IPS-NIHi7 (cell line): ENCODE measurements around the gene ZFYVE28.

Experiments
- DNase-seq: peaks from one replicate; pipeline ENCODE4 v3.0.0; 2012; ENCODE audit warnings: mixed read lengths; ENCODE audit errors: extremely low spot score

The ZFYVE28 gene

GRCh38 chr4:2411786-2412510, 6.5 kb downstream of the ZFYVE28 start:
- DNase-seq, result no peak

GRCh38 chr4:2409381-2409783, 9.1 kb downstream of the ZFYVE28 start:
- no peak for DNase-seq

- DNase-seq, result no peak
Measured at GRCh38 chr4:2408976-2409375, 9.5 kb downstream of the ZFYVE28 start.

GRCh38 chr4:2408401-2408958, 10.0 kb downstream of the ZFYVE28 start:
- peak; percentile 63 for DNase-seq

- DNase-seq, result no peak
Measured at GRCh38 chr4:2407991-2408342, 10.5 kb downstream of the ZFYVE28 start.

GRCh38 chr4:2406920-2407319, 11.5 kb downstream of the ZFYVE28 start:
- no peak for DNase-seq

- no peak for DNase-seq
Measured at GRCh38 chr4:2406406-2406805, 12.0 kb downstream of the ZFYVE28 start.

GRCh38 chr4:2402941-2403340, 15.5 kb downstream of the ZFYVE28 start:
- DNase-seq, result no peak

- peak; percentile 74 for DNase-seq
Measured at GRCh38 chr4:2402048-2402842, 16.2 kb downstream of the ZFYVE28 start.

- DNase-seq, result no peak
Measured at GRCh38 chr4:2401610-2401983, 16.8 kb downstream of the ZFYVE28 start.

- no peak for DNase-seq
Measured at GRCh38 chr4:2400841-2401609, 17.4 kb downstream of the ZFYVE28 start.

GRCh38 chr4:2399631-2400190, 18.7 kb downstream of the ZFYVE28 start:
- DNase-seq, result no peak

- DNase-seq, result no peak
Measured at GRCh38 chr4:2399216-2399615, 19.2 kb downstream of the ZFYVE28 start.

- DNase-seq, result no peak
Measured at GRCh38 chr4:2397596-2398379, 20.7 kb downstream of the ZFYVE28 start.

- no peak for DNase-seq
Measured at GRCh38 chr4:2396781-2397368, 21.6 kb downstream of the ZFYVE28 start.

- DNase-seq, result no peak
Measured at GRCh38 chr4:2395584-2395983, 22.9 kb downstream of the ZFYVE28 start.

GRCh38 chr4:2395038-2395437, 23.4 kb downstream of the ZFYVE28 start:
- no peak for DNase-seq

GRCh38 chr4:2394528-2394927, 23.9 kb downstream of the ZFYVE28 start:
- DNase-seq, result no peak

- DNase-seq, result peak; percentile 72
Measured at GRCh38 chr4:2393353-2394270, 24.8 kb downstream of the ZFYVE28 start.
